CD14-positive monocyte (primary cell): ENCODE results near the gene FTH1. TPM values are rescaled to one million over a fixed set of nuclear protein-coding genes. Genes with fewer than 3 reads are reported as not detected.
A peak's percentile ranks its signal among the peaks of the same experiment; 100 is the strongest.

Experiments
- DNase-seq, 3 donors: peaks; one replicate each; pipeline ENCODE4 v3.0.0-alpha.2; 2011 to 2022
- H2AFZ ChIP-seq: 2 replicates; pipeline ENCODE4 v1.6.0; 2012; ENCODE audit warnings: mild to moderate bottlenecking, low read depth, low read length, inconsistent platforms; ENCODE audit not compliant: insufficient read depth, poor library complexity, severe bottlenecking
- H3K27ac ChIP-seq, 2 donors: 1 replicate in 1 of 2; 2 replicates in 1 of 2; pipeline ENCODE4 v1.5.1; 2012 to 2013; ENCODE audit warnings: low read length in 2 of 2, control low read depth in 1 of 2, inconsistent platforms in 1 of 2, low read depth in 1 of 2, mild to moderate bottlenecking in 1 of 2
- H3K27me3 ChIP-seq, 2 donors: one replicate each; pipeline versions ENCODE4 v1.6.0 to v1.6.1; 2011 to 2013; ENCODE audit warnings: low read length in 2 of 2; ENCODE audit not compliant: control insufficient read depth in 2 of 2, insufficient read depth in 2 of 2
- H3K36me3 ChIP-seq, 2 donors: replicated peaks in 1 of 2; 1 replicate in 1 of 2; 2 replicates in 1 of 2; pipeline versions ENCODE4 v1.5.1 to v1.6.1; 2012 to 2013; ENCODE audit warnings: low read length in 2 of 2, control low read depth in 1 of 2, inconsistent platforms in 1 of 2, mild to moderate bottlenecking in 1 of 2; ENCODE audit not compliant: insufficient read depth in 2 of 2, control insufficient read depth in 1 of 2
- H3K4me1 ChIP-seq, 2 donors: 1 replicate in 1 of 2; 2 replicates in 1 of 2; pipeline versions ENCODE4 v1.5.1 to v1.6.1; 2012 to 2013; ENCODE audit warnings: low read length in 2 of 2, control low read depth in 1 of 2, inconsistent platforms in 1 of 2, mild to moderate bottlenecking in 1 of 2, moderate library complexity in 1 of 2; ENCODE audit not compliant: insufficient read depth in 2 of 2, control insufficient read depth in 1 of 2
- H3K4me2 ChIP-seq: replicated peaks from 2 replicates; pipeline ENCODE3; 2012; ENCODE audit warnings: low read length, moderate library complexity, mild to moderate bottlenecking; ENCODE audit not compliant: poor library complexity, severe bottlenecking; ENCODE audit errors: extremely low read depth
- H3K4me3 ChIP-seq, 3 experiments: fragments of 200-600 bp in 1 of 3; sonication (generic) in 1 of 3; replicated peaks in 1 of 3; 1 replicate in 2 of 3; 2 replicates in 1 of 3; pipeline ENCODE4 v1.5.1; 2011 to 2013; ENCODE audit warnings: low read length in 3 of 3, mild to moderate bottlenecking in 3 of 3, control low read depth in 2 of 3, low read depth in 2 of 3, inconsistent platforms in 1 of 3, moderate library complexity in 1 of 3
- H3K79me2 ChIP-seq: 2 replicates; pipeline ENCODE4 v1.6.0; 2012; ENCODE audit warnings: mild to moderate bottlenecking, control low read depth, inconsistent platforms, low read length, moderate library complexity; ENCODE audit not compliant: insufficient read depth
- H3K9ac ChIP-seq: 2 replicates; pipeline ENCODE4 v1.6.0; 2017; ENCODE audit warnings: low read length, mild to moderate bottlenecking; ENCODE audit not compliant: insufficient read depth, poor library complexity, severe bottlenecking
- H3K9me3 ChIP-seq, 2 donors: replicated peaks in 1 of 2; 1 replicate in 1 of 2; 2 replicates in 1 of 2; pipeline versions ENCODE4 v1.5.1 to v1.6.1; 2012 to 2013; ENCODE audit warnings: low read length in 2 of 2, control low read depth in 1 of 2; ENCODE audit not compliant: control insufficient read depth in 1 of 2, insufficient read depth in 1 of 2
- H4K20me1 ChIP-seq: 2 replicates; pipeline ENCODE4 v1.6.0; 2012; ENCODE audit warnings: mild to moderate bottlenecking, low read length, control low read depth, moderate library complexity; ENCODE audit not compliant: insufficient read depth
- H3K27ac Mint-ChIP-seq, 7 donors: one replicate each; pipeline ENCODE4 v1.8.0; 2020; ENCODE audit warnings: mild to moderate bottlenecking in 7 of 7, mixed read lengths in 7 of 7, moderate library complexity in 6 of 7, inconsistent platforms in 2 of 7
- H3K27me3 Mint-ChIP-seq, 3 donors: one replicate each; pipeline ENCODE4 v1.8.0; 2021 to 2022; ENCODE audit warnings: low read depth in 3 of 3, mild to moderate bottlenecking in 3 of 3, mixed read lengths in 3 of 3, moderate library complexity in 3 of 3, inconsistent platforms in 1 of 3
- H3K36me3 Mint-ChIP-seq, 2 donors: one replicate each; pipeline ENCODE4 v1.8.0; 2020; ENCODE audit warnings: mixed read lengths in 2 of 2, inconsistent platforms in 1 of 2, mild to moderate bottlenecking in 1 of 2
- H3K4me1 Mint-ChIP-seq: one replicate; pipeline ENCODE4 v1.8.0; 2020; ENCODE audit warnings: mild to moderate bottlenecking, mixed read lengths
- H3K4me3 Mint-ChIP-seq, 2 donors: one replicate each; pipeline ENCODE4 v1.8.0; 2020; ENCODE audit warnings: mild to moderate bottlenecking in 2 of 2, mixed read lengths in 2 of 2, moderate library complexity in 1 of 2
- H3K9me3 Mint-ChIP-seq, 7 donors: one replicate each; pipeline ENCODE4 v1.8.0; 2020 to 2022; ENCODE audit warnings: mixed read lengths in 7 of 7, mild to moderate bottlenecking in 6 of 7, moderate library complexity in 6 of 7, inconsistent platforms in 2 of 7
- CTCF ChIP-seq: fragments of 200-600 bp; IDR thresholded peaks from one replicate; pipeline ENCODE4 v1.8.0; 2022; ENCODE audit warnings: antibody characterized with exemption, mild to moderate bottlenecking
- WGBS: methylation state at CpG from one replicate; pipeline ENCODE4 v1.1.5; 2013; ENCODE audit warnings: missing lambda C conversion rate; ENCODE audit not compliant: insufficient coverage; 5-methylcytosine and 5-hydroxymethylcytosine counted together
- intact Hi-C, 2 donors: fragments of 100-400 bp; cut with micrococcal nuclease; formaldehyde crosslinking; loops; one replicate each; pipeline versions ENCODE4 v1.15.0 to v1.15.1; 2023
- polyA plus RNA-seq, 3 donors: library from polyadenylated mRNA; depleted of rRNA in 1 of 3; unstranded in 2 of 3; stranded (reverse) in 1 of 3; fragments of 300-500 nt in 2 of 3; fragments of >200 nt in 1 of 3; fragmentation: Illumina TruSeq in 2 of 3; gene quantifications; 1 replicate in 2 of 3; 2 replicates in 1 of 3; pipeline ENCODE4 v1.2.3, GENCODE V29; 2012 to 2021

The FTH1 gene
- polyA plus RNA-seq, 3 donors, result 8,968 to 15,394 (median 11,239) TPM

- no peak overlapping the region for H3K4me3 ChIP-seq
- no peaks in the 10 kb centered on the region for H4K20me1 ChIP-seq
- DNase-seq, result no peak
- H3K9me3 ChIP-seq, result no peaks in the 10 kb centered on the region
- H3K79me2 ChIP-seq, result no peaks in the 10 kb centered on the region
- Mint-ChIP-seq H3K36me3 (no peaks in the 10 kb centered on the region), H3K9me3 (peaks cover 0 to 4% (median 0%) of the 10 kb centered on the region in 7 donors), H3K4me1 (peaks cover 13% of the 10 kb centered on the region), H3K27ac (peak overlapping the region in 3 of 7 donors; percentile 12 to 85 (median 32)), H3K27me3 (peaks cover 3 to 6% (median 3%) of the 10 kb centered on the region in 3 donors), H3K4me3 (no peak overlapping the region)
- no peaks in the 10 kb centered on the region for H3K27me3 ChIP-seq
- no peaks in the 10 kb centered on the region for H3K4me1 ChIP-seq
- H3K4me2 ChIP-seq, result no peak overlapping the region
- no peak overlapping the region for H3K9ac ChIP-seq
- no peaks in the 10 kb centered on the region for H3K36me3 ChIP-seq
- no peak overlapping the region for H2AFZ ChIP-seq
- intact Hi-C loops, result no loop called here
- TF ChIP-seq CTCF, result no peak
- 100% methylated on average over 1 of the region's 3 CpGs for WGBS
- H3K27ac ChIP-seq, result no peak overlapping the region
These were observed 45.0 kb upstream of the FTH1 start for GRCh38 chr11:62012451-62012831.

DNA sequence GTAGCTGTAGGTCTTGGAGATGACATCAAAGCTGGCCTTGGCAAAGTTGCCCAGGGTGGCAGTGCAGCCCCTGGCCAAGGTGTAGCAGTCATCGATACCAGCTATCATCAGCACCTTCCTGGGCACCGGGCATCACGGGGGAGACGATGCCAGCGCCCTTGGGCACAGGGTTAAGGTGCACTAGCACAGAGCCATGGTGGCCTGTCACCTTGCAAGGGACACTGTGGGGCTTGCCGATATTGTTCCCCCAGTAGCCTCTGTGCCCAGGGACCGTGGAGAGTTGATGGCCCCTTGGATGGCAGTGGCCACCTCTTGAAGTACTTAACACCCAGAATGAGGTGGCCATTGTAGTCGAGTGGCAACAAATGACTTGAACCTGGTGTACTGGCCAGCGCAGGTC, 44.4 kb upstream of the FTH1 start:
- Histone ChIP-seq H3K79me2 (no peaks in the 10 kb centered on the region), H3K4me1 (no peaks in the 10 kb centered on the region), H3K27ac (no peak overlapping the region), H3K4me3 (no peak overlapping the region), H3K4me2 (no peak overlapping the region), H3K9ac (no peak overlapping the region), H2AFZ (no peak overlapping the region), H3K36me3 (no peaks in the 10 kb centered on the region), H4K20me1 (no peaks in the 10 kb centered on the region), H3K27me3 (no peaks in the 10 kb centered on the region), H3K9me3 (no peaks in the 10 kb centered on the region)
- Mint-ChIP-seq H3K27me3 (peaks cover 3 to 5% (median 3%) of the 10 kb centered on the region in 3 donors), H3K27ac (peak overlapping the region in 1 of 7 donors; percentile 14), H3K4me1 (peaks cover 12% of the 10 kb centered on the region), H3K4me3 (no peak overlapping the region), H3K36me3 (no peaks in the 10 kb centered on the region), H3K9me3 (peaks cover 0 to 4% (median 0%) of the 10 kb centered on the region in 7 donors)
- no peak for DNase-seq
- intact Hi-C loops, result no loop called here
- WGBS, result 100% methylated on average over 8 of the region's 9 CpGs
- TF ChIP-seq CTCF, result no peak
